Stimulated activated CD8-positive, alpha-beta memory T cell treated with anti-CD3 and anti-CD28 coated beads, Interleukin-15, amount 100 ng/mL, for 48 hours (primary cell): ENCODE results near the gene NTRK3.

ENCODE experiments used
- DNase-seq, 2 donors: peaks; one replicate each; pipeline ENCODE4 v3.0.0-alpha.2; 2020; ENCODE audit warnings: low read depth in 2 of 2

NTRK3 gene

GRCh38 chr15:88181613-88182012 is 74.9 kb downstream of the NTRK3 start:
- no peak for DNase-seq

GRCh38 chr15:88179562-88179961 is 77.0 kb downstream of the NTRK3 start:
- no peak for DNase-seq

- DNase-seq = no peak
Measured at GRCh38 chr15:88178631-88179030, 77.9 kb downstream of the NTRK3 start.

- no peak for DNase-seq
Measured at GRCh38 chr15:88177451-88177850, 79.1 kb downstream of the NTRK3 start.

GRCh38 chr15:88174571-88174970 is 82.0 kb downstream of the NTRK3 start:
- DNase-seq = no peak

GRCh38 chr15:88166082-88166993 is 90.2 kb downstream of the NTRK3 start:
- DNase-seq = no peak

- DNase-seq = no peak
Measured at GRCh38 chr15:88161636-88162035, 94.9 kb downstream of the NTRK3 start.

- DNase-seq = no peak
Measured at GRCh38 chr15:88155310-88155709, 101.2 kb downstream of the NTRK3 start.

GRCh38 chr15:88152672-88153071 is 103.9 kb downstream of the NTRK3 start:
- no peak for DNase-seq

GRCh38 chr15:88147760-88148159 is 108.8 kb downstream of the NTRK3 start:
- DNase-seq = no peak

- no peak for DNase-seq
Measured at GRCh38 chr15:88144921-88145653, 111.5 kb downstream of the NTRK3 start.

GRCh38 chr15:88142121-88142520 is 114.4 kb downstream of the NTRK3 start:
- DNase-seq = no peak

- DNase-seq = no peak
Measured at GRCh38 chr15:88141269-88141889, 115.2 kb downstream of the NTRK3 start.

- DNase-seq = no peak
Measured at GRCh38 chr15:88140398-88140797, 116.1 kb downstream of the NTRK3 start.

GRCh38 chr15:88139936-88140335 is 116.6 kb downstream of the NTRK3 start:
- no peak for DNase-seq

- DNase-seq = no peak
Measured at GRCh38 chr15:88133795-88134194, 122.7 kb downstream of the NTRK3 start.

- no peak for DNase-seq
Measured at GRCh38 chr15:88132499-88132898, 124.0 kb downstream of the NTRK3 start.

GRCh38 chr15:88131937-88132336 is 124.6 kb downstream of the NTRK3 start:
- DNase-seq = no peak

- no peak for DNase-seq
Measured at GRCh38 chr15:88127432-88127790, 129.1 kb downstream of the NTRK3 start.

- DNase-seq = no peak
Measured at GRCh38 chr15:88126695-88127431, 129.7 kb downstream of the NTRK3 start.

- DNase-seq = no peak
Measured at GRCh38 chr15:88125576-88125975, 131.0 kb downstream of the NTRK3 start.

GRCh38 chr15:88124199-88124598 is 132.3 kb downstream of the NTRK3 start:
- no peak for DNase-seq
